Caco-2 (cell line): ENCODE measurements around the gene RPS15. TPM values are rescaled to one million over a fixed set of nuclear protein-coding genes. Genes with fewer than 3 reads are reported as not detected.
A peak's percentile ranks its signal among the peaks of the same experiment; 100 is the strongest.

Experiments used
- BruUV-seq: library from RNA; stranded (reverse); fragments of 400-500 nt; replicated peaks from 2 replicates; lab custom pipeline; 2021; lab: Mats Ljungman, UMichigan
- CTCF ChIA-PET: fragments of 300-600 bp; sonication (Branson Sonifier 250); formaldehyde crosslinking; loops from one replicate; lab custom pipeline; 2022; ENCODE audit warnings: antibody characterized with exemption; lab: Charles Lee
- POLR2A ChIA-PET: fragments of 300-600 bp; sonication (Branson Sonifier 250); formaldehyde crosslinking; loops from one replicate; lab custom pipeline; 2022; ENCODE audit warnings: antibody characterized with exemption; lab: Charles Lee
- DNase-seq, 2 experiments: peaks; one replicate each; pipeline versions ENCODE4 v3.0.0 to v3.0.0-alpha.2; 2020 to 2022
- H3K27me3 ChIP-seq: replicated peaks from 2 replicates; pipeline ENCODE4 v1.6.0; 2011; ENCODE audit warnings: low read length; ENCODE audit not compliant: control insufficient read depth, insufficient read depth
- H3K36me3 ChIP-seq: 2 replicates; pipeline ENCODE4 v1.5.1; 2011; ENCODE audit warnings: low read length; ENCODE audit not compliant: control insufficient read depth, insufficient read depth
- H3K4me1 ChIP-seq: fragments of 250-450 bp; sonication (Bioruptor Pico); 2 replicates; pipeline ENCODE4 v1.5.1; 2020; ENCODE audit warnings: mild to moderate bottlenecking
- H3K4me3 ChIP-seq: 2 replicates; pipeline ENCODE4 v1.5.1; 2011; ENCODE audit warnings: low read depth, mild to moderate bottlenecking, control low read depth, low read length
- H3K9me3 ChIP-seq: fragments of 250-450 bp; sonication (Bioruptor Pico); 2 replicates; pipeline ENCODE4 v1.5.1; 2020; ENCODE audit warnings: mild to moderate bottlenecking, moderate library complexity
- H3K27ac Mint-ChIP-seq: one replicate; pipeline ENCODE4 v1.8.0; 2022; ENCODE audit warnings: mixed read lengths; ENCODE audit not compliant: unreplicated experiment
- H3K27me3 Mint-ChIP-seq: one replicate; pipeline ENCODE4 v1.8.0; 2022; ENCODE audit warnings: mixed read lengths; ENCODE audit not compliant: insufficient read depth, unreplicated experiment
- H3K36me3 Mint-ChIP-seq: one replicate; pipeline ENCODE4 v1.8.0; 2022; ENCODE audit warnings: mild to moderate bottlenecking, mixed read lengths; ENCODE audit not compliant: insufficient read depth, unreplicated experiment
- H3K4me1 Mint-ChIP-seq: one replicate; pipeline ENCODE4 v1.8.0; 2022; ENCODE audit warnings: low read depth, mixed read lengths; ENCODE audit not compliant: unreplicated experiment
- H3K4me3 Mint-ChIP-seq: one replicate; pipeline ENCODE4 v1.8.0; 2022; ENCODE audit warnings: mild to moderate bottlenecking, moderate library complexity, mixed read lengths; ENCODE audit not compliant: unreplicated experiment
- H3K9me3 Mint-ChIP-seq: one replicate; pipeline ENCODE4 v1.8.0; 2022; ENCODE audit warnings: mixed read lengths; ENCODE audit not compliant: unreplicated experiment
- intact Hi-C: fragments of 100-400 bp; cut with micrococcal nuclease; formaldehyde crosslinking; loops from one replicate; pipeline ENCODE4 v1.10.0; 2022; ENCODE audit not compliant: unreplicated experiment
- total RNA-seq: library from RNA; stranded (reverse); gene quantifications from 2 replicates; pipeline ENCODE4 v1.2.3, GENCODE V29; 2022
- TF ChIP-seq, protein P1 (sequence below), 2 experiments: fragments of 200-600 bp in 1 of 2; IDR thresholded peaks; 1 replicate in 1 of 2; 2 replicates in 1 of 2; pipeline versions ENCODE4 v1.5.1 to v1.8.0; 2011 to 2022; ENCODE audit warnings: antibody characterized with exemption in 1 of 2, control low read depth in 1 of 2, inconsistent platforms in 1 of 2, low read depth in 1 of 2, low read length in 1 of 2, mild to moderate bottlenecking in 1 of 2, moderate library complexity in 1 of 2; ENCODE audit not compliant: insufficient read depth in 1 of 2, severe bottlenecking in 1 of 2, unreplicated experiment in 1 of 2

The RPS15 gene
- total RNA-seq, 1 experiment from 2014 or later, result 1,192 TPM

DNA sequence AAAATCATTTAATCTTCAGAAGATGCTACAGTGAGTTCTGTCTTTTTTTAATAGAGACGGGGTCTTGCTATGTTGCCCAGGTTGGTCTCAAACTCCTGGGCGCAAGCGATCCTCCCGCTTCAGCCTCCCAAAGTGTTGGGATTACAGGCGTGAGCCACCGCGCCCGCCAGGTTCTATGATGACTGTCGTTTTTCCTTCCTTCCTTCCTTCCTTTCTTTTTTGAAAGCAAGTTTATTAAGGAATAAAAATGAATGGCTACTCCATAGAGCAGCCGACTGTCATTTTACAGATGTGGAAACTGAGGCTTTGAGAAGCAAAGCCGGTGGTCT is 36.3 kb upstream of the RPS15 start:
- H3K27ac Mint-ChIP-seq, result no peak overlapping the region
- intact Hi-C loops, result no loop called here

DNA sequence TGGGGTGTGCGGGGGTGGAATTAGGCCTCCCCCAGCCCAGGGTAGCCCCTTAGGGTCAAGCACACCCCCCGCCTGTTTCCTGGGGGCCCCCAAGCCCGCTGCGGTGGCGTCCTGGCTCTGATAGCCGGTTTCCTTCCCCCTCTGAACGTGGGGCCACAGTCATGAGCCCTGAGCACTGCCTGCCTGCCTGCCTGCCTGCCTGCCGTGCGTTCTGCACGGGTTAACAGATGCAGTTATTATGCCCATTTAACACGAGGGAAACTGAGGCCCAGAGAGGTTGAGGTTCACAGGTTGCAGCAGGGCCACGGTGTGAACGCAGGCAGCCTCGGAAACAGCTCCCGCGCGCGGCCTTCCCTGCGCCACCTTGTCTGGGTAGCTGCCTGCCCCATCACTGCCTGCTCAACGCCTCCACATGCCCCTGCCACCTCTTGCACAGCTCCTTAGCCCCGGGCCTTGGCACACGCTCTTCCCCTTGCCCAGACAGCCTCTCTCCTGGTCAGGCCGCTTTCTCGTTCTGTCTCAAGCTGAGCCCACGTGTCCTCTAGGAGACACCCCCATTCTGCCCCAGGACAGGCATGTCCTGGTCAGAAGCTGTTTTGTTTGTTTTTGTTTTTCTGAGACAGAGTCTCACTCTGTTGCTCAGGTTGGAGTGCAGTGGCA is 35.7 kb upstream of the RPS15 start:
- ChIA-PET POLR2A (no interaction called here), CTCF (interaction anchor here (0.5 kb wide), 1 partner anchor 48 kb away, joined by 3 read pairs; no protein-coding TSS in a partner anchor)
- Histone ChIP-seq H3K9me3 (no peaks in the 10 kb centered on the region), H3K4me1 (peaks cover 9% of the 10 kb centered on the region), H3K4me3 (no peak overlapping the region), H3K27me3 (no peaks in the 10 kb centered on the region), H3K36me3 (peaks cover 2% of the 10 kb centered on the region; the same call in 1 of the 2 replicates)
- H3K27ac Mint-ChIP-seq, result no peak overlapping the region
- H3K4me1 Mint-ChIP-seq, result no peaks in the 10 kb centered on the region
- H3K4me3 Mint-ChIP-seq, result peak overlapping the region; percentile 18
- DNase-seq, result no peak
- H3K9me3 Mint-ChIP-seq, result no peaks in the 10 kb centered on the region
- no TSS peak for BruUV-seq
- no peaks in the 10 kb centered on the region for H3K27me3 Mint-ChIP-seq
- TF ChIP-seq, protein P1, sequence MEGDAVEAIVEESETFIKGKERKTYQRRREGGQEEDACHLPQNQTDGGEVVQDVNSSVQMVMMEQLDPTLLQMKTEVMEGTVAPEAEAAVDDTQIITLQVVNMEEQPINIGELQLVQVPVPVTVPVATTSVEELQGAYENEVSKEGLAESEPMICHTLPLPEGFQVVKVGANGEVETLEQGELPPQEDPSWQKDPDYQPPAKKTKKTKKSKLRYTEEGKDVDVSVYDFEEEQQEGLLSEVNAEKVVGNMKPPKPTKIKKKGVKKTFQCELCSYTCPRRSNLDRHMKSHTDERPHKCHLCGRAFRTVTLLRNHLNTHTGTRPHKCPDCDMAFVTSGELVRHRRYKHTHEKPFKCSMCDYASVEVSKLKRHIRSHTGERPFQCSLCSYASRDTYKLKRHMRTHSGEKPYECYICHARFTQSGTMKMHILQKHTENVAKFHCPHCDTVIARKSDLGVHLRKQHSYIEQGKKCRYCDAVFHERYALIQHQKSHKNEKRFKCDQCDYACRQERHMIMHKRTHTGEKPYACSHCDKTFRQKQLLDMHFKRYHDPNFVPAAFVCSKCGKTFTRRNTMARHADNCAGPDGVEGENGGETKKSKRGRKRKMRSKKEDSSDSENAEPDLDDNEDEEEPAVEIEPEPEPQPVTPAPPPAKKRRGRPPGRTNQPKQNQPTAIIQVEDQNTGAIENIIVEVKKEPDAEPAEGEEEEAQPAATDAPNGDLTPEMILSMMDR (IDR thresholded peaks at IDR 0.05; ENCODE audit: insufficient read depth in 1 of 2, low read depth in 1 of 2, low read length in 1 of 2, severe bottlenecking in 1 of 2, unreplicated experiment in 1 of 2), result no peak
- intact Hi-C loops, result no loop called here
- H3K36me3 Mint-ChIP-seq, result peaks cover 25% of the 10 kb centered on the region

More for the DNA sequence above, 36.3 kb upstream of the RPS15 start:
- peaks cover 27% of the 10 kb centered on the region for H3K36me3 Mint-ChIP-seq
- Histone ChIP-seq H3K9me3 (no peaks in the 10 kb centered on the region), H3K4me3 (peak overlapping the region; percentile 54), H3K4me1 (peaks cover 9% of the 10 kb centered on the region), H3K27me3 (no peaks in the 10 kb centered on the region), H3K36me3 (peaks cover 2% of the 10 kb centered on the region; the same call in 1 of the 2 replicates)
- H3K4me3 Mint-ChIP-seq, result peak overlapping the region; percentile 42
- TF ChIP-seq, protein P1 (IDR thresholded peaks at IDR 0.05; ENCODE audit: insufficient read depth in 1 of 2, low read depth in 1 of 2, low read length in 1 of 2, severe bottlenecking in 1 of 2, unreplicated experiment in 1 of 2), result no peak
- CTCF ChIA-PET, result no interaction called here
- DNase-seq, result no peak
- H3K27me3 Mint-ChIP-seq, result no peaks in the 10 kb centered on the region
- no TSS peak for BruUV-seq
- H3K4me1 Mint-ChIP-seq, result no peaks in the 10 kb centered on the region
- POLR2A ChIA-PET, result no interaction called here
- H3K9me3 Mint-ChIP-seq, result no peaks in the 10 kb centered on the region

DNA sequence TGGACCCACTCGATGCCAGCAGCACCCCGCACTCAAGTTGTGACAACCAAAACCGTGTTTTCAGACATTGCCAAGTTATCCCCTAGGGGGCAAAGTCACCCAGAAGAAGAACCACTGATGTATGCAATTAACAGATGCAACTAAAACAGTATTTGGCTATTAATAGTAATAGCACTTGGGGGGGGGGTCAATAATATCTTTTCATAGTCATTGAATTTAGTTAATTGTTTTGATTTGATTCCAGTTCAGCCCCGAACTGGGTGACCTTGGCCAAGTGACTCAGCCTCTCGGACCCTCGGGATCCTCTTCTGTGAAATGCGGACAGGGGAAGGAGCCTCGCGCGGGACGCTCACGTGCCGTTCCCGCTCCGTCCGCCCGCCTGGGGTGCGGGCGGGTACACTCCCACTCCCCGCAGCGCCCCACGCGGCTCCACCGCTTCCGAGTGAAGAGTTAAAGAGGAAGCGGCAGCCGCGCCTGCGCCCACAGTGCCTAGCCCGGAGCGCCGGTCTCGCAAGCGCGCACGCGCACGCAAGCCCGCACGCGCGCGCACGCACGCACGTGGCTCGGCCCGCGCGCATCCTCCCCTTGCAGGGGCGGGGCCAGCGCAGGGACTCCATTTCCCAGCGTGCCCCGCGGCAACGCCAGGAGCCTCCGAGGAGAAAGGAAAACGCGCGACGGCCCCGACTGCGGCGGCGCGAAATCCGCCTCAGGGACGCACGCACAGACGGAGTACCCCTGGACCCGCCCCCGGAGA is 31.2 kb upstream of the RPS15 start:
- POLR2A ChIA-PET, result interaction anchor here (0.6 kb wide), 1 partner anchor 106 kb away, joined by 4 read pairs; no protein-coding TSS in a partner anchor
- Mint-ChIP-seq H3K9me3 (no peaks in the 10 kb centered on the region), H3K4me1 (peaks cover 18% of the 10 kb centered on the region), H3K27me3 (no peaks in the 10 kb centered on the region), H3K36me3 (peaks cover 38% of the 10 kb centered on the region), H3K4me3 (peak overlapping the region; percentile 75), H3K27ac (peak overlapping the region; percentile 53)
- peak; percentile 97 to 99 for DNase-seq
- no peaks in the 10 kb centered on the region; the same call in 1 of the 2 replicates for H3K36me3 ChIP-seq
- H3K4me1 ChIP-seq, result peaks cover 12% of the 10 kb centered on the region; the same call in 1 of the 2 replicates
- TF ChIP-seq, protein P1 (IDR thresholded peaks at IDR 0.05; ENCODE audit: insufficient read depth in 1 of 2, low read depth in 1 of 2, low read length in 1 of 2, severe bottlenecking in 1 of 2, unreplicated experiment in 1 of 2), result peak; percentile 58 to 63
- no peaks in the 10 kb centered on the region for H3K9me3 ChIP-seq
- intact Hi-C loops, result loop anchor here (2.0 to 5.0 kb wide), 2 partner anchors 52 to 65 kb away; a partner anchor contains a TSS
- TSS peak; percentile 69 for BruUV-seq
- no peaks in the 10 kb centered on the region for H3K27me3 ChIP-seq
- H3K4me3 ChIP-seq, result peak overlapping the region; percentile 57
- CTCF ChIA-PET, result no interaction called here
